Smooth muscle cell (in vitro differentiated cells): Measurements from ENCODE around the gene STRN. TPM values are rescaled to one million over a fixed set of nuclear protein-coding genes. Genes with fewer than 3 reads are reported as not detected.

Experiments
- DNase-seq: peaks from one replicate; lab custom pipeline; 2025; ENCODE audit not compliant: unreplicated experiment; lab: John Stamatoyannopoulos, UW
- H2AFZ ChIP-seq: fragments of 200-600 bp; sonication (generic); 2 replicates; pipeline ENCODE4 v1.6.0; 2016; ENCODE audit warnings: antibody characterized with exemption, low read depth, mild to moderate bottlenecking
- H3F3A ChIP-seq: fragments of 200-600 bp; sonication (generic); 2 replicates; pipeline ENCODE4 v1.6.0; 2017; ENCODE audit warnings: antibody characterized with exemption, low read depth
- H3K27ac ChIP-seq: fragments of 200-600 bp; sonication (generic); 2 replicates; pipeline ENCODE4 v1.5.1; 2016; ENCODE audit warnings: low read depth, mild to moderate bottlenecking
- H3K27me3 ChIP-seq: fragments of 200-600 bp; sonication (generic); 2 replicates; pipeline ENCODE4 v1.6.1; 2016; ENCODE audit warnings: low read depth, mild to moderate bottlenecking
- H3K36me3 ChIP-seq: fragments of 200-600 bp; sonication (generic); 2 replicates; pipeline ENCODE4 v1.5.1; 2016; ENCODE audit warnings: low read depth
- H3K4me1 ChIP-seq: fragments of 200-600 bp; sonication (generic); 2 replicates; pipeline ENCODE4 v1.5.1; 2016; ENCODE audit warnings: low read depth
- H3K4me2 ChIP-seq: fragments of 200-600 bp; sonication (generic); 2 replicates; pipeline ENCODE4 v1.6.0; 2016; ENCODE audit warnings: mild to moderate bottlenecking
- H3K4me3 ChIP-seq: fragments of 200-600 bp; sonication (generic); 2 replicates; pipeline ENCODE4 v1.5.1; 2016; ENCODE audit warnings: mild to moderate bottlenecking
- H3K79me2 ChIP-seq: fragments of 200-600 bp; sonication (generic); 2 replicates; pipeline ENCODE4 v1.6.0; 2016; ENCODE audit warnings: low read depth, mild to moderate bottlenecking
- H3K9ac ChIP-seq: fragments of 200-600 bp; sonication (generic); 2 replicates; pipeline ENCODE4 v1.6.0; 2016; ENCODE audit warnings: low read depth
- H3K9me3 ChIP-seq: fragments of 200-600 bp; sonication (generic); replicated peaks from 2 replicates; pipeline ENCODE4 v1.5.1; 2016; ENCODE audit warnings: low read depth
- H4K20me1 ChIP-seq: fragments of 200-600 bp; sonication (generic); 2 replicates; pipeline ENCODE4 v1.6.0; 2016; ENCODE audit warnings: low read depth
- WGBS: methylation state at CpG from one replicate; pipeline ENCODE4 v1.1.7; 2016; ENCODE audit warnings: low lambda C conversion rate; 5-methylcytosine and 5-hydroxymethylcytosine counted together
- polyA plus RNA-seq: library from polyadenylated mRNA; unstranded; fragments of >200 nt; fragmentation: Nextera tagmentation; extraction: Ambion mirVana; gene quantifications from 2 replicates; pipeline ENCODE4 v1.2.1, GENCODE V29; 2016
- total RNA-seq: library from RNA; depleted of rRNA; stranded (reverse); fragments of >200 nt; gene quantifications from 2 replicates; pipeline ENCODE4 v1.2.3, GENCODE V29; 2014
- TF ChIP-seq, protein P1 (sequence below): fragments of 200-600 bp; sonication (generic); IDR thresholded peaks from 2 replicates; pipeline ENCODE4 v1.5.1; 2017; ENCODE audit warnings: borderline replicate concordance, mild to moderate bottlenecking, antibody characterized with exemption; ENCODE audit not compliant: insufficient read depth, poor library complexity, severe bottlenecking

The STRN gene
- total and polyA plus RNA-seq, 2 experiments from 2014 or later, result 4.6 to 19.6 TPM

- H3K9me3 ChIP-seq, result no peaks in the 10 kb centered on the region
Measured at GRCh38 chr2:36858551-36859365, 107.6 kb downstream of the STRN start.

DNA sequence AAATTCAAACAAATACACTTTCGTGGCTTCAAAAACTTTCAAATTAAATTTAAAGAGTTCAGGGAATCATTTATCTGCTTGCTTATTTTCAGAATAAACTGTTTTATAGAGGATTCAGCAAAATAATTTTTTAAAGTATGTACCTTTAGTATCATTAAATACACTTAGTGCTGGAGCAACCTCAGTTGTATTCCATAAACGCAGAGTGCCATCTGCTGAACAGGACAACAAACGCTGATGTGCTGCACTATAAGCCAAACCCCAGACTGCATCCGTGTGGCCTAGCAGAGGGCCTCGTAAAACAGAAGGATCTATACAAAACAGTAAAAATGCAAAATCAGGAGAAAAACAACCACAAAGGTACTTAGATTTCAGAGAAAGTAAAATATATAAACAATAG is 108.6 kb downstream of the STRN start:
- WGBS, result 85% methylated on average over 5 of the region's 5 CpGs
- H3K27ac ChIP-seq, result no peak overlapping the region
- no peak overlapping the region for H3K4me2 ChIP-seq
- no peaks in the 10 kb centered on the region for H3K36me3 ChIP-seq
- H3K79me2 ChIP-seq, result no peaks in the 10 kb centered on the region
- H4K20me1 ChIP-seq, result no peaks in the 10 kb centered on the region
- no peak for DNase-seq
- no peak overlapping the region for H2AFZ ChIP-seq
- H3K9ac ChIP-seq, result no peak overlapping the region
- H3K27me3 ChIP-seq, result no peaks in the 10 kb centered on the region
- TF ChIP-seq, protein P1, sequence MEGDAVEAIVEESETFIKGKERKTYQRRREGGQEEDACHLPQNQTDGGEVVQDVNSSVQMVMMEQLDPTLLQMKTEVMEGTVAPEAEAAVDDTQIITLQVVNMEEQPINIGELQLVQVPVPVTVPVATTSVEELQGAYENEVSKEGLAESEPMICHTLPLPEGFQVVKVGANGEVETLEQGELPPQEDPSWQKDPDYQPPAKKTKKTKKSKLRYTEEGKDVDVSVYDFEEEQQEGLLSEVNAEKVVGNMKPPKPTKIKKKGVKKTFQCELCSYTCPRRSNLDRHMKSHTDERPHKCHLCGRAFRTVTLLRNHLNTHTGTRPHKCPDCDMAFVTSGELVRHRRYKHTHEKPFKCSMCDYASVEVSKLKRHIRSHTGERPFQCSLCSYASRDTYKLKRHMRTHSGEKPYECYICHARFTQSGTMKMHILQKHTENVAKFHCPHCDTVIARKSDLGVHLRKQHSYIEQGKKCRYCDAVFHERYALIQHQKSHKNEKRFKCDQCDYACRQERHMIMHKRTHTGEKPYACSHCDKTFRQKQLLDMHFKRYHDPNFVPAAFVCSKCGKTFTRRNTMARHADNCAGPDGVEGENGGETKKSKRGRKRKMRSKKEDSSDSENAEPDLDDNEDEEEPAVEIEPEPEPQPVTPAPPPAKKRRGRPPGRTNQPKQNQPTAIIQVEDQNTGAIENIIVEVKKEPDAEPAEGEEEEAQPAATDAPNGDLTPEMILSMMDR, result no peak
- H3K4me1 ChIP-seq, result peaks cover 4% of the 10 kb centered on the region
- no peaks in the 10 kb centered on the region for H3K9me3 ChIP-seq
- no peak overlapping the region for H3K4me3 ChIP-seq
- H3F3A ChIP-seq, result no peaks in the 10 kb centered on the region

More at GRCh38 chr2:36858551-36859365, 107.6 kb downstream of the STRN start:
- H3K27me3 ChIP-seq, result no peaks in the 10 kb centered on the region
- no peaks in the 10 kb centered on the region for H4K20me1 ChIP-seq
- H3K9ac ChIP-seq, result no peak overlapping the region
- H3K4me1 ChIP-seq, result peaks cover 4% of the 10 kb centered on the region
- H3K36me3 ChIP-seq, result no peaks in the 10 kb centered on the region
- peak overlapping the region; percentile 54 for H3K27ac ChIP-seq
- no peak overlapping the region for H3K4me2 ChIP-seq
- TF ChIP-seq, protein P1, result no peak
- DNase-seq, result no peak
- H2AFZ ChIP-seq, result no peak overlapping the region
- H3K4me3 ChIP-seq, result no peak overlapping the region
- no peaks in the 10 kb centered on the region for H3F3A ChIP-seq
- no peaks in the 10 kb centered on the region for H3K79me2 ChIP-seq

GRCh38 chr2:36855429-36855828 is 110.9 kb downstream of the STRN start:
- Histone ChIP-seq H3K27ac (no peak overlapping the region), H3K4me1 (peaks cover 4% of the 10 kb centered on the region), H2AFZ (no peak overlapping the region), H4K20me1 (no peaks in the 10 kb centered on the region), H3F3A (no peaks in the 10 kb centered on the region), H3K36me3 (peaks cover 4% of the 10 kb centered on the region), H3K79me2 (no peaks in the 10 kb centered on the region), H3K4me3 (no peak overlapping the region), H3K9ac (no peak overlapping the region), H3K9me3 (no peaks in the 10 kb centered on the region), H3K4me2 (no peak overlapping the region), H3K27me3 (no peaks in the 10 kb centered on the region)
- 98% methylated on average over 2 of the region's 2 CpGs for WGBS
- DNase-seq, result no peak
- TF ChIP-seq, protein P1, result no peak

DNA sequence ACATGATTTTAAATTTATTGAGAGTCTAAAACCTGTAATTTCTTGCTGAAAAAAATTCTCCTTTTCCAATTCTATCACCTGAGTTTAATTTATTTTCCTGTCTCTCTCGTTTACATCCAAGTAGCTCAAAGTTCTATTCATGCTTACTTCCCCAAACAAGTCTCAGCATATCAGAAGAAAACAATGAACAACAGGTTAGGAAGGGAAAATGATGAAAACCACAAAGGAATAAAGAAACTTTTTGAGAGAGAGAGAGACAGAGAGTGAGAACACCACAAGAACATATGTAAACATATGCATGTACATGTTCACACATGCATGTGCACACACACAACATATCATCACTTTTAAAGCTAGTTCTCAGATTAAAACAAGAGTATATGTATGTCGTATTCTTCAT is 112.1 kb downstream of the STRN start:
- no peaks in the 10 kb centered on the region for H3K79me2 ChIP-seq
- no peaks in the 10 kb centered on the region for H3K27me3 ChIP-seq
- no peak overlapping the region for H3K4me3 ChIP-seq
- no peak overlapping the region for H2AFZ ChIP-seq
- H3K27ac ChIP-seq, result no peak overlapping the region
- H3K4me1 ChIP-seq, result no peaks in the 10 kb centered on the region
- DNase-seq, result no peak
- no peak overlapping the region for H3K9ac ChIP-seq
- 91% methylated on average over 2 of the region's 2 CpGs for WGBS
- TF ChIP-seq, protein P1, result no peak
- H3K36me3 ChIP-seq, result peaks cover 4% of the 10 kb centered on the region
- H3F3A ChIP-seq, result no peaks in the 10 kb centered on the region
- H4K20me1 ChIP-seq, result no peaks in the 10 kb centered on the region
- no peak overlapping the region for H3K4me2 ChIP-seq
- H3K9me3 ChIP-seq, result no peaks in the 10 kb centered on the region
